ENCODE measurements around the gene CAPN14. TPM values are rescaled to one million over a fixed set of nuclear protein-coding genes. Genes with fewer than 3 reads are reported as not detected.

Gene CAPN14
- total RNA-seq, 4 donors from 2014 or later = 0.13 to 1.3 (median 0.54) TPM

DNA sequence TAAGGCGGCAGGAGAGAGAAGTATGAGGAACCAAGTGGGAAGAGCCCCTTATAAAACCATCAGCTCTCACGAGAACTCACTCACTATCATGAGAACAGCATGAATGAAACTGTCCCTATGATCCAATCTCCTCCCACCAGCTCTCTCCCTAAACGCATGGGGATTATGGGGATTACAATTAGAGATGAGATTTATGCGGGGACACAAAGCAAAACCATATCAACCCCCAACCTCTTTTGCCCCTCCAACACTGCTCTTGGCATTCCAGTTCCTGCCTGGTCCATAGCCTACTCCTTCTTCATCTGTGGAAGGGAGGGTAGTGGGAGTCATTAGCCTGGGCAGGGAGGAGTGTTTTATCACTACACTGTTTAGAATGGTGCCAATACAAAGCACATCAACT, 15.3 kb upstream of the CAPN14 start:
- DNase-seq (ENCODE audit: low spot score in 2 of 2) = peak in 1 of 2 donors; percentile 6
- TF ChIP-seq CTCF (IDR thresholded peaks at IDR 0.05) = no peak
- TF ChIP-seq POLR2A (IDR thresholded peaks at IDR 0.05) = no peak
- intact Hi-C loops (cut with DNase I; ENCODE audit: low total_unique reads) = no loop called here
- H3K4me3 ChIP-seq (ENCODE audit: low read depth, poor library complexity, severe bottlenecking) = no peak overlapping the region
- 81 to 85% methylated on average over 4 of the region's 4 CpGs for WGBS, 2 donors

GRCh38 chr2:31231571-31232302, 14.4 kb upstream of the CAPN14 start:
- DNase-seq (ENCODE audit: low spot score in 2 of 2) = peak in 1 of 2 donors; percentile 54
- 78 to 87% methylated on average over 15 of the region's 15 CpGs for WGBS, 2 donors
- intact Hi-C loops (cut with DNase I; ENCODE audit: low total_unique reads) = no loop called here
- TF ChIP-seq POLR2A (IDR thresholded peaks at IDR 0.05) (no peak), CTCF (IDR thresholded peaks at IDR 0.05) (no peak)
- no peak overlapping the region for H3K4me3 ChIP-seq (ENCODE audit: low read depth, poor library complexity, severe bottlenecking)

DNA sequence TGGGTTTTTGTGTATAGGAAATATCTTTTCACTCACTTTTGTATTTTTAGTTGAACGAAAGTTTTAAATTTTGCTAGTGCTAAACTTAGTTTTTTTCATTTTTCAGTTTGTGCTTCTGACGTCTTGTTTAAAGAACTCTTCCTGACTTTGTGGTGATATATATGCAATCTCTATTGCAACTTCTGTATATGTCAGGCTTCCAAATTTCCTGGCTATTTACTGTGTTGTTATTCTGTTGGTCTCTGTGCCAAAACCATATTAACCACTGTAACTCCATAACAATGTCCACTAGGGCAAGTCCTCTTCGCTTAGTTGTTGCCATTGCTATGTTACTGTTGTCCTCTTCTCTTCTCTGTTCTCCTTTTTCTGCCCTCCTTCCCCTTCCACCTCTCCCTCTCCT, 13.4 kb upstream of the CAPN14 start:
- DNase-seq (ENCODE audit: low spot score in 2 of 2) = no peak
- 59 to 68% methylated on average over 3 of the region's 3 CpGs for WGBS, 2 donors
- H3K4me3 ChIP-seq (ENCODE audit: low read depth, poor library complexity, severe bottlenecking) = no peak overlapping the region
- intact Hi-C loops (cut with DNase I; ENCODE audit: low total_unique reads) = no loop called here
- TF ChIP-seq POLR2A (IDR thresholded peaks at IDR 0.05) (no peak), CTCF (IDR thresholded peaks at IDR 0.05) (no peak)

DNA sequence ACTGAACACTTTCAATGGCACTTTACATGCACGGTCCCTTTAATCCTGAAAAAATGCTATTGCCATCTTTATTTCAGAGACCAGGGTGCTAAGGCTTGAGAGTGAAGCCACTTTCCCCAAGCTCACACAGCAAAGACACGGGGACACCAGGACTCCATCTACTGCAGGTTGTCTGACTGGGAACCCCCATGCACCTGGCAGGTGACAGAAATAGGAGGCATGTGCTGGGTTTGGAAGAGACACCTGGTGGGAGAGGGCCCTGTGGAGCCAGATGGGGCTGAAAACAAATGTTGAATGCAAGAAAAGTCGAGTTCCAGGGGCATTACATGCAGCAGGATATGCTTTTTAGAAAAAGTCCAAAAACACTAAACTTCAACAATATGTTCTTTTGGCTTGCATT, 11.4 kb upstream of the CAPN14 start:
- 83 to 85% methylated on average over 3 of the region's 3 CpGs for WGBS, 2 donors
- DNase-seq (ENCODE audit: low spot score in 2 of 2) = peak in 1 of 2 donors; percentile 56
- intact Hi-C loops (cut with DNase I; ENCODE audit: low total_unique reads) = no loop called here
- TF ChIP-seq CTCF (IDR thresholded peaks at IDR 0.05) (no peak), POLR2A (IDR thresholded peaks at IDR 0.05) (no peak)
- H3K4me3 ChIP-seq (ENCODE audit: low read depth, poor library complexity, severe bottlenecking) = no peak overlapping the region

DNA sequence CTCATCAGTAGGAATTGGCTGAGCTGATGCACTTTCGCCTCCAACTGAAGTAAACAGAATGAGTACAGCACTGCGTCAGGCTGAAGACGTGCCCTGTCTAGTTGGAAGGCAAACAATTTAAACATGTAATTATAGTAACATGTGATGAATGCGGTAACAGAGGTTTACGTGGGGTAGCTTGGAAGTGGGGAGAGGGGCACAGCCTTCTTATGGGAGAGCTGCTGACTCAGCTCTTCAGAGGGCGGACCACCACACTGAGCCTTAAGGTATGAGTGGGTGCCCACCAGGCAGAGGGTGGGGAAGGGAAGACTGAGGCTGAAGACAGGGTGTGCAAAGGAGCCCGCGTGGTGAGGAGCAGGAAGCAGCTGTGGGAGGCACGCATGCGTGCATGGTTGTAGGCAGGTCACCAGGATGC, 10.4 kb upstream of the CAPN14 start:
- DNase-seq (ENCODE audit: low spot score in 2 of 2) = no peak
- intact Hi-C loops (cut with DNase I; ENCODE audit: low total_unique reads) = no loop called here
- H3K4me3 ChIP-seq (ENCODE audit: low read depth, poor library complexity, severe bottlenecking) = no peak overlapping the region
- 43 to 60% methylated on average over 10 of the region's 10 CpGs for WGBS, 2 donors
- TF ChIP-seq POLR2A (IDR thresholded peaks at IDR 0.05) (no peak), CTCF (IDR thresholded peaks at IDR 0.05) (no peak)

- TF ChIP-seq POLR2A (IDR thresholded peaks at IDR 0.05) (no peak), CTCF (IDR thresholded peaks at IDR 0.05) (no peak)
- intact Hi-C loops (cut with DNase I; ENCODE audit: low total_unique reads) = no loop called here
- WGBS, 2 donors = 33 to 42% methylated on average over 6 of the region's 6 CpGs
- no peak for DNase-seq (ENCODE audit: low spot score in 2 of 2)
- H3K4me3 ChIP-seq (ENCODE audit: low read depth, poor library complexity, severe bottlenecking) = no peak overlapping the region
Measured at GRCh38 chr2:31227110-31227509, 9.8 kb upstream of the CAPN14 start.

Measured in lower leg skin (tissue), 4 donors.